Measurements from ENCODE around the gene TEX101.
"Not testable (repeated sequence)": the region's sequence is repeated elsewhere in the genome, so short reads cannot be mapped to it uniquely, and the experiment has no call there.

The TEX101 gene

GRCh38 chr19:43414554-43414953 lies at the start of gene TEX101:
Gene TEX101, plus strand, starts transcription at chr19:43414890. Its CDS starts 1,030 bp downstream, at chr19:43415920.
- DNase-seq (ENCODE audit: low read depth): no peak

GRCh38 chr19:43365677-43366076 lies 49.0 kb upstream of the TEX101 start:
- not testable (repeated sequence) for DNase-seq (ENCODE audit: low read depth)

- DNase-seq (ENCODE audit: low read depth): no peak
Observed at GRCh38 chr19:43367822-43368221, 46.9 kb upstream of the TEX101 start.

GRCh38 chr19:43368897-43369296 lies 45.8 kb upstream of the TEX101 start:
- DNase-seq (ENCODE audit: low read depth): not testable (repeated sequence)

- DNase-seq (ENCODE audit: low read depth): no peak
Observed at GRCh38 chr19:43371909-43372308, 42.8 kb upstream of the TEX101 start.

GRCh38 chr19:43372462-43372861 lies 42.2 kb upstream of the TEX101 start:
- DNase-seq (ENCODE audit: low read depth): no peak

GRCh38 chr19:43377624-43378023 lies 37.1 kb upstream of the TEX101 start:
- not testable (repeated sequence) for DNase-seq (ENCODE audit: low read depth)

- no peak for DNase-seq (ENCODE audit: low read depth)
Observed at GRCh38 chr19:43380008-43380407, 34.7 kb upstream of the TEX101 start.

GRCh38 chr19:43380771-43381386 lies 33.8 kb upstream of the TEX101 start:
- no peak for DNase-seq (ENCODE audit: low read depth)

GRCh38 chr19:43382586-43383216 lies 32.0 kb upstream of the TEX101 start:
- not testable (repeated sequence) for DNase-seq (ENCODE audit: low read depth)

GRCh38 chr19:43383254-43383653 lies 31.4 kb upstream of the TEX101 start:
- DNase-seq (ENCODE audit: low read depth): not testable (repeated sequence)

GRCh38 chr19:43383759-43384158 lies 30.9 kb upstream of the TEX101 start:
- not testable (repeated sequence) for DNase-seq (ENCODE audit: low read depth)

- not testable (repeated sequence) for DNase-seq (ENCODE audit: low read depth)
Observed at GRCh38 chr19:43390903-43391551, 23.7 kb upstream of the TEX101 start.

- DNase-seq (ENCODE audit: low read depth): not testable (repeated sequence)
Observed at GRCh38 chr19:43391552-43391935, 23.1 kb upstream of the TEX101 start.

- not testable (repeated sequence) for DNase-seq (ENCODE audit: low read depth)
Observed at GRCh38 chr19:43393501-43393900, 21.2 kb upstream of the TEX101 start.

GRCh38 chr19:43395561-43395960 lies 19.1 kb upstream of the TEX101 start:
- no peak for DNase-seq (ENCODE audit: low read depth)

- no peak for DNase-seq (ENCODE audit: low read depth)
Observed at GRCh38 chr19:43406297-43406696, 8.4 kb upstream of the TEX101 start.

GRCh38 chr19:43407416-43408005 lies 7.2 kb upstream of the TEX101 start:
- no peak for DNase-seq (ENCODE audit: low read depth)

GRCh38 chr19:43408043-43408442 lies 6.6 kb upstream of the TEX101 start:
- DNase-seq (ENCODE audit: low read depth): no peak

GRCh38 chr19:43409415-43409814 lies 5.3 kb upstream of the TEX101 start:
- DNase-seq (ENCODE audit: low read depth): no peak

GRCh38 chr19:43412441-43412840 lies 2.2 kb upstream of the TEX101 start:
- no peak for DNase-seq (ENCODE audit: low read depth)

- DNase-seq (ENCODE audit: low read depth): no peak
Observed at GRCh38 chr19:43416951-43417623, 2.4 kb downstream of the TEX101 start.
